Measurements from ENCODE around the gene AGMO.
"Not testable (repeated sequence)": the region's sequence is repeated elsewhere in the genome, so short reads cannot be mapped to it uniquely, and the experiment has no call there.

The AGMO gene

DNA sequence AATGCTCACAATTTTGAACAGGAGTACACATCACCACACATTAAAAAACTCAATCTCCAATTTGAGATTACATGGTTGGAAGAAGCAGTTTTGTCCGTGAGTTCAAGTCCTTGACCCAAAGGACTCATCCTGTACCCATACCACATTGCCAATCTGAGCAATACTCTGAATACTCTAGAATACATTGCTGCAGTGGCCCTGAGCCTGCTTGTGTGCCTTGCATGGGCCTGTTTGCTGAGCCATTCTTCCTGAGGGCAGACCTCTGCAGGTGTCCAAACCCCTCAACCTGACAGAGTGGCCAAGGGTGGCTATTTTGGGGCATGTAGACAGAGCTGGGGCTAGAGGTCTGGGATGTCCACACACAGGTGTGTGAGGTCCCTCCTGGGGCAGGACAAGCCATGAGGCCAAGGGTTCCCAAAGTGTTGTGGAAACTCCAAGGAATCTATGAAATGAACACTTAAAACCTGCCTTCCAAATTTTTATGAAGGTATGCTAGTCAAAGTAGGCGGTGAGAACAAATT, 15.5 kb downstream of the AGMO start:
- ATAC-seq: no peak
- H3K9me3 Mint-ChIP-seq: peaks cover 0 to 5% of the 10 kb centered on the region in 2 donors
- no peaks in the 10 kb centered on the region for H3K4me1 Mint-ChIP-seq
- no peak overlapping the region for H3K27ac Mint-ChIP-seq
- DNase-seq: no peak
- H3K4me3 Mint-ChIP-seq: no peak overlapping the region
- H3K27me3 Mint-ChIP-seq: no peaks in the 10 kb centered on the region

GRCh38 chr7:15544050-15544449, 17.8 kb downstream of the AGMO start:
- peaks cover 0 to 5% of the 10 kb centered on the region in 2 donors for H3K9me3 Mint-ChIP-seq

GRCh38 chr7:15543256-15543655, 18.6 kb downstream of the AGMO start:
- H3K4me3 Mint-ChIP-seq: no peak overlapping the region
- DNase-seq (no peak), ATAC-seq (no peak)
- H3K27ac Mint-ChIP-seq: no peak overlapping the region
- peaks cover 0 to 5% of the 10 kb centered on the region in 2 donors for H3K9me3 Mint-ChIP-seq
- no peaks in the 10 kb centered on the region for H3K27me3 Mint-ChIP-seq
- no peaks in the 10 kb centered on the region for H3K4me1 Mint-ChIP-seq

More at GRCh38 chr7:15544050-15544449, 17.8 kb downstream of the AGMO start:
- H3K4me1 Mint-ChIP-seq: no peaks in the 10 kb centered on the region
- H3K27me3 Mint-ChIP-seq: no peaks in the 10 kb centered on the region
- no peak overlapping the region for H3K27ac Mint-ChIP-seq
- H3K4me3 Mint-ChIP-seq: no peak overlapping the region
- no peak for ATAC-seq
- no peak for DNase-seq

DNA sequence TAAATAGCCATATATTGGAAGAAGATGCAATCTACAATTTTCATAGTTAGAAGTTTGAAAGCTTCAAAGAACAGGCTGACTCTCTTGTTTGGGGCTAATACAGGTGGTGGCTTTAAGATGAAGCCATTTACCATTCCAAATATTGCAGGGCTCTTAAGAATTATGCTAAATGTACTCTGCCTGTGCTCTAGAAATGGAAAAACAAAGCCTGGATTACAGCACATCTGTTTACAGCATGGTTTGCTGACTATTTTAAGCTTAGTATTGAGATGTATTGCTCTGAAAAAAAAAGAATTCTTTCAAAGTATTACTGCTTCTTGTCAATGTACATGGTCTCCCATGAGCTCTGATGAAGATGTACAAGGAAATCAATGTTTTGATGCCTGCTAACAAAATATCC, 34.2 kb downstream of the AGMO start:
- Mint-ChIP-seq H3K27me3 (no peaks in the 10 kb centered on the region), H3K4me1 (no peaks in the 10 kb centered on the region), H3K4me3 (no peak overlapping the region), H3K9me3 (peaks cover 7 to 11% of the 10 kb centered on the region in 2 donors), H3K27ac (no peak overlapping the region)
- DNase-seq: no peak
- no peak for ATAC-seq

DNA sequence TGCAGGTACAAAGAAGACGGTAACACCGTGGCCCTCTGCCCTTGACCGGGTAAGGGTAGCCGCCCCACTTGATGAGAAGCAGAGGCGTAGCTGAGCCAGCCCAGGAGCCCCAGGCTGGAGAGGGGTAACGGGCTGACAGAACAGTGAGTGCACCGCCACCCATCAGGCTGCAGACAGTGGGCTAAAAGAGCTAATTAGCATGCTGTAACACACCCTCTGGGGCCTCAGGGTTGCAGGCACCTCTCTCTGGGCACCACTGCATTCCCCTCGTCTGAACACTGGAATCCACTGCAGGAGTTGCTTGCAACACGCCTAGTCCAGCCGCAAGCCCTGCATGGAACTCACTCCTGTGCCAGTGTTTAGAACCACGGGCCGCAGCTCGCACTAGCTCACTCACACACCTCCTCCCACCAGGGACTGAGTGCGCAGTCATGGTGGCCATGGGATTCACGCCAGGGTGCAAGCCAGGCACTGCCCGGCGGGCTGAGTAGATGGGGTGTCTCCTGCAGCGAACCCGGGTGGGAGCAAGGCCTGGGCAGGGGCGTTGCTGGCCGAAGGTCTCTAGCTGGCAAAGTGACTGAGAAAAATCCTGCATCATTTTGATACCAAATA, 36.1 kb downstream of the AGMO start:
- no peak overlapping the region for H3K27ac Mint-ChIP-seq
- no peaks in the 10 kb centered on the region for H3K27me3 Mint-ChIP-seq
- H3K9me3 Mint-ChIP-seq: peaks cover 10 to 12% of the 10 kb centered on the region in 2 donors
- no peak for DNase-seq
- no peak for ATAC-seq
- no peaks in the 10 kb centered on the region for H3K4me1 Mint-ChIP-seq
- no peak overlapping the region for H3K4me3 Mint-ChIP-seq

- no peaks in the 10 kb centered on the region for H3K27me3 Mint-ChIP-seq
- no peak for DNase-seq
- ATAC-seq: no peak
- no peak overlapping the region for H3K4me3 Mint-ChIP-seq
- H3K27ac Mint-ChIP-seq: no peak overlapping the region
- H3K9me3 Mint-ChIP-seq: peaks cover 16 to 27% of the 10 kb centered on the region in 2 donors
- H3K4me1 Mint-ChIP-seq: no peaks in the 10 kb centered on the region
Measured at GRCh38 chr7:15524077-15524476, 37.7 kb downstream of the AGMO start.

GRCh38 chr7:15517865-15518264, 44.0 kb downstream of the AGMO start:
- not testable (repeated sequence) for H3K4me3 Mint-ChIP-seq, DNase-seq, ATAC-seq, H3K4me1 Mint-ChIP-seq, H3K27me3 Mint-ChIP-seq, H3K27ac Mint-ChIP-seq
- H3K9me3 Mint-ChIP-seq: peaks cover 10 to 36% of the 10 kb centered on the region in 2 donors

- Mint-ChIP-seq H3K4me3 (no peak overlapping the region), H3K4me1 (no peaks in the 10 kb centered on the region), H3K27ac (no peak overlapping the region), H3K9me3 (peaks cover 4 to 27% of the 10 kb centered on the region in 2 donors), H3K27me3 (no peaks in the 10 kb centered on the region)
- ATAC-seq (no peak), DNase-seq (no peak)
Measured at GRCh38 chr7:15515252-15515651, 46.6 kb downstream of the AGMO start.

GRCh38 chr7:15508258-15508657, 53.6 kb downstream of the AGMO start:
- ATAC-seq: no peak
- no peaks in the 10 kb centered on the region for H3K4me1 Mint-ChIP-seq
- H3K4me3 Mint-ChIP-seq: no peak overlapping the region
- H3K9me3 Mint-ChIP-seq: peaks cover 0 to under 1% of the 10 kb centered on the region in 2 donors
- no peak for DNase-seq
- H3K27ac Mint-ChIP-seq: no peak overlapping the region
- no peaks in the 10 kb centered on the region for H3K27me3 Mint-ChIP-seq

DNA sequence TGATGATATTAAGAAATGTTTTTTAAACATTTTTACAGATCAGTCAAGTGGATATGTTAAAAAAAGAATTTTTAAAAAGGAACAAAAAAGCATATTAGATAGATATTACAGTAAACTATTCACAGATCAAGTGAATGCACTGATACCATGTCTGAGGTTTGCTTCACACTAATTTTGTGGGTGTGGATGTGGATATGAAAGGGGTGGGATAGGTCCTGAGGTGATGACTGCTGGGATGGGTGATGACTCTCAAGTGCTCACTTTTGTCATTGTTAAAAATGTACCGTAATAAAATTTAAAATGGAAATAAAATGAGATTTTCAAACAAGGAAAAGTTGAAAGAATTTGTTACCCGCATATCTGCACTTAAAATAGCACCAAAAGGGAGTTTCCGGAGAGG, 54.1 kb downstream of the AGMO start:
- no peak overlapping the region for H3K4me3 Mint-ChIP-seq
- H3K9me3 Mint-ChIP-seq: no peaks in the 10 kb centered on the region
- H3K4me1 Mint-ChIP-seq: no peaks in the 10 kb centered on the region
- H3K27me3 Mint-ChIP-seq: no peaks in the 10 kb centered on the region
- DNase-seq (no peak), ATAC-seq (no peak)
- no peak overlapping the region for H3K27ac Mint-ChIP-seq

GRCh38 chr7:15507171-15507570, 54.6 kb downstream of the AGMO start:
- no peak overlapping the region for H3K27ac Mint-ChIP-seq
- H3K4me3 Mint-ChIP-seq: no peak overlapping the region
- ATAC-seq: no peak
- no peaks in the 10 kb centered on the region for H3K27me3 Mint-ChIP-seq
- H3K9me3 Mint-ChIP-seq: no peaks in the 10 kb centered on the region
- DNase-seq: no peak
- no peaks in the 10 kb centered on the region for H3K4me1 Mint-ChIP-seq

GRCh38 chr7:15505761-15506160, 56.1 kb downstream of the AGMO start:
- Mint-ChIP-seq H3K4me1 (no peaks in the 10 kb centered on the region), H3K27ac (no peak overlapping the region), H3K9me3 (no peaks in the 10 kb centered on the region), H3K4me3 (no peak overlapping the region), H3K27me3 (no peaks in the 10 kb centered on the region)
- ATAC-seq (no peak), DNase-seq (no peak)

DNA sequence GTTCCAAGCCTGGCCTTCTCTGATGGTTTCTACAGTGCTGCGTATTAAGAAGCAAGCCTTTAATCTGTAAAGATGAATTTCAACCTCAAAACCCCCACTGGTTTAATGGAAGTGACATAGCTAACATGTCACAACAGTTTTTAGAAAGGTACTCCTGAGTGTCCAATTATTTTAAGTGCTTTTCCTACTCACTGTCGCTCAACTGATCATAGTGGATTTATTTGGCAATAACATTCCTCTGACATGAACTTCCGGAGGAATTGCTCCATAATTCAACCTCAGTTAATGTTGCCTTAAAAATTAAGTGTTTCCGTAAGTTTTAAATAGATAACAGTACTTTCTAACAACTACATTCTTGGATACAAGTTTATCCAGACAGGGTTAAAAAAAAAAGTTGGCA, 57.5 kb downstream of the AGMO start:
- H3K4me1 Mint-ChIP-seq: no peaks in the 10 kb centered on the region
- DNase-seq: no peak

DNA sequence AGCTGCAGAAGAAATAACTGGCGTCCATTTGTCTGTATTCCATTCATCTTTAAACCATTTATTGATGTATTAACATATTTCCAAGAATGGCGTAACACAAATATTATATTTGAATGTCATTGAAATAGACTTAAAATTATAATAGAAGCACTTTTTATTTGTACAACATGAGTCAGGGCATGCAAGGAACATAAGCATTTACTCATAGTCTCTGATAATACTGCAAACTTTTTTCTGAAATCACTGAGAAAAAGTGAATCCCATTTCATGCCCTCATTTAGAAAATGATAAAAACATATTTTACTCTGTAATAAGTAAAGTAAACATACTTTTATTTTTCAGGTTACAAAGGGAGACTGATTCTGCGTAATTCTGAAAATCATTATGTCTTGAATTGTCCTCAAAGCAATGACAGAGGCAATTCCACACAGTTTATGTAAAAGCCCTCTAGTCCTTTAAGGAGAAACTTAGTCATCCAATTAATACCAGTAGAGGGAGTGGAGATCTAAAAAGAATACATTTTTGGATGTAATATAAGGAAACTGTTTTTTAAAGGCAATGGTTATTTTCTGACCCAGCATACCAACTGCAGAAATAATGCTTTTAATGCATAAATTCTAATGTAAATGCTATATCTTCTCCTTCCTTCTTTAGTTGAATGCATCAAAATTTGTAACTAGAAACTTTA, 58.1 kb downstream of the AGMO start:
- ATAC-seq (no peak), DNase-seq (no peak)
- H3K27me3 Mint-ChIP-seq: no peaks in the 10 kb centered on the region
- no peaks in the 10 kb centered on the region for H3K4me1 Mint-ChIP-seq
- no peak overlapping the region for H3K27ac Mint-ChIP-seq
- no peak overlapping the region for H3K4me3 Mint-ChIP-seq
- no peaks in the 10 kb centered on the region for H3K9me3 Mint-ChIP-seq

More for the DNA sequence above, 57.5 kb downstream of the AGMO start:
- no peak for ATAC-seq
- Mint-ChIP-seq H3K27me3 (no peaks in the 10 kb centered on the region), H3K9me3 (no peaks in the 10 kb centered on the region), H3K4me3 (no peak overlapping the region), H3K27ac (no peak overlapping the region)

GRCh38 chr7:15498465-15498864, 63.4 kb downstream of the AGMO start:
- Mint-ChIP-seq H3K4me3 (no peak overlapping the region), H3K9me3 (peaks cover 4 to 7% of the 10 kb centered on the region in 2 donors), H3K27ac (no peak overlapping the region), H3K4me1 (no peaks in the 10 kb centered on the region), H3K27me3 (no peaks in the 10 kb centered on the region)
- DNase-seq (no peak), ATAC-seq (no peak)

DNA sequence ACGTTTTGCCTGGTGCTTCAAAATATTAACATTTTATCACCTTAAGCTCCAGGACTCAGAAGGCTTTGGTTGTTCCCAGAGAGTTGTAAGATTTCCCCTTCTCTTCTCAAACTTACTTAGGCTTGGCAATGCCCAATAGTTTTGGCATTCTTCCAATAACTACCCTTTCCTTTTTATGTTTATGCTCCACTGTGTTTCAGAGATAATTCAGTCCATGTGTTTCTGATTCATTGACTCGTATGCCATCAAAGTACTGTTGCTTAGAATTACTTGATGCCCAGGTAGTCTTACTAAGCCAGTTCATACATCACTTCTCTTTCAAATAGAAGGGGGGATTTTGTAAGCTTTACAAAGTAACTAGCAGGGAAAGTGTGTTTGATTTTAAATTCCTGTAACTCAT, 66.6 kb downstream of the AGMO start:
- Mint-ChIP-seq H3K4me1 (no peaks in the 10 kb centered on the region), H3K27me3 (no peaks in the 10 kb centered on the region), H3K4me3 (no peak overlapping the region), H3K9me3 (peaks cover 4 to 7% of the 10 kb centered on the region in 2 donors), H3K27ac (no peak overlapping the region)
- no peak for ATAC-seq
- no peak for DNase-seq

Measured in stimulated activated naive CD8-positive, alpha-beta T cell treated with anti-CD3 and anti-CD28 coated beads, Interleukin-15, amount 100 ng/mL, for 72 hours (primary cell).